ENCODE results near the gene MUC2.

MUC2 gene

GRCh38 chr11:1041936-1042608 lies 32.6 kb upstream of the MUC2 start:
- Histone ChIP-seq H3K4me3 (replicated peaks; ENCODE audit: insufficient read depth, low read length) (no peak overlapping the region), H3K27ac (replicated peaks) (no peak overlapping the region), H3K27me3 (ENCODE audit: insufficient read depth, poor library complexity, severe bottlenecking) (peaks cover 8% of the 10 kb centered on the region)
- DNase-seq (ENCODE audit: low read depth in 1 of 2, low spot score in 1 of 2): no peak
- TF ChIP-seq GABPA (IDR thresholded peaks at IDR 0.05; ENCODE audit: low read depth): no peak
- no peak for TF ChIP-seq REST (IDR thresholded peaks at IDR 0.05; ENCODE audit: insufficient replicate concordance, low read depth)
- TF ChIP-seq CTCF (IDR thresholded peaks at IDR 0.05; ENCODE audit: insufficient read depth, low read length): no peak
- no peak for TF ChIP-seq SPI1 (IDR thresholded peaks at IDR 0.05; ENCODE audit: borderline replicate concordance, low read depth)
- TF ChIP-seq POLR2AphosphoS5 (IDR thresholded peaks at IDR 0.05; ENCODE audit: low read depth): no peak

- DNase-seq (ENCODE audit: low read depth in 1 of 2, low spot score in 1 of 2): no peak
- Histone ChIP-seq H3K27ac (replicated peaks) (no peak overlapping the region), H3K27me3 (ENCODE audit: insufficient read depth, poor library complexity, severe bottlenecking) (peaks cover 14% of the 10 kb centered on the region), H3K4me3 (replicated peaks; ENCODE audit: insufficient read depth, low read length) (no peak overlapping the region)
- TF ChIP-seq REST (IDR thresholded peaks at IDR 0.05; ENCODE audit: insufficient replicate concordance, low read depth): no peak
- no peak for TF ChIP-seq POLR2AphosphoS5 (IDR thresholded peaks at IDR 0.05; ENCODE audit: low read depth)
- no peak for TF ChIP-seq CTCF (IDR thresholded peaks at IDR 0.05; ENCODE audit: insufficient read depth, low read length)
- no peak for TF ChIP-seq GABPA (IDR thresholded peaks at IDR 0.05; ENCODE audit: low read depth)
- TF ChIP-seq SPI1 (IDR thresholded peaks at IDR 0.05; ENCODE audit: borderline replicate concordance, low read depth): no peak
Observed at GRCh38 chr11:1042626-1043562, 31.8 kb upstream of the MUC2 start.

GRCh38 chr11:1043563-1044096 lies 31.0 kb upstream of the MUC2 start:
- no peak for DNase-seq (ENCODE audit: low read depth in 1 of 2, low spot score in 1 of 2)
- TF ChIP-seq REST (IDR thresholded peaks at IDR 0.05; ENCODE audit: insufficient replicate concordance, low read depth): no peak
- TF ChIP-seq POLR2AphosphoS5 (IDR thresholded peaks at IDR 0.05; ENCODE audit: low read depth): no peak
- no peak overlapping the region for H3K27ac ChIP-seq (replicated peaks)

More at GRCh38 chr11:1043563-1044096, 31.0 kb upstream of the MUC2 start:
- Histone ChIP-seq H3K27me3 (ENCODE audit: insufficient read depth, poor library complexity, severe bottlenecking) (peaks cover 18% of the 10 kb centered on the region), H3K4me3 (replicated peaks; ENCODE audit: insufficient read depth, low read length) (no peak overlapping the region)
